Activated T-cell treated with anti-CD3 and anti-CD28 coated beads for 1 hour (primary cell): ENCODE data around the gene RESF1.

Source experiments
- DNase-seq: peaks from one replicate; pipeline ENCODE4 v3.0.0-alpha.2; 2020; ENCODE audit warnings: low read depth

RESF1 gene

DNA sequence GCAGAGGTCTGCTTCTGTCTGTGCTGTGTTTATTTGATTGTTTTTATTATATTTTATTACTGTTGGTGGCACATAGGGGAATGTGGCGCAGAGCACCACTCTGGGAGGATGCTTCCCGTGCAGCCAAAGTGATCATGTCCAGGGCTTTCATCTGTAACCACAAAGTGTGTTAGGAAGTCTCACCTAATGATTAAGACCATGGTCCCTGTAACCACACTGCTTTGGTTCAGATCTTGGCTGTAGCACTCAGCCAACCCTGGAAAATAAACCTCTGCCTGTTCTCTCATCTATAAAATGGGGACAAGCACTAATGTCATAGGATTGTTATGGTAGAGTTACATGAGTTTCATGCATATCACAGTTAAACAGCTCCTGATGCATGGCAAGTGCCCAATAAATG lies 1.9 kb downstream of the RESF1 start:
- DNase-seq, result no peak

DNA sequence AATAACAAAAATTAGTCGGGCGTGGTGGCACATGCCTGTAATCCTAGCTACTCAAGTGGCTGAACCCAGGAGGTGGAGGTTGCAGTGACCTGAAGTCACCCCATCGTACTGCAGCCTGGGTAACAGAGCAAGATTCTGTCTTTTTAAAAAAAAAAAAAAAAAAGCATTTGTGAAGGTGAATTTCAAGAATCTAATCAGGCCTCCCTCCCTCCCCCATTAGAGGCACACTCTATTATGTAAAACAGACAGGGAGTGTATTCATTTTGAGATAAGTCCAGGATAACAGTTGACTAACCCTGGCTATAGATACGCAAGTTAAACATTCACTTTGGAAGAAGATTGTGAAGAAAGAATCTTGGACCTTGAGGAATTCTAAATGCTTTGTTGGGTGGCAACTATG lies 2.9 kb downstream of the RESF1 start:
- DNase-seq, result no peak

DNA sequence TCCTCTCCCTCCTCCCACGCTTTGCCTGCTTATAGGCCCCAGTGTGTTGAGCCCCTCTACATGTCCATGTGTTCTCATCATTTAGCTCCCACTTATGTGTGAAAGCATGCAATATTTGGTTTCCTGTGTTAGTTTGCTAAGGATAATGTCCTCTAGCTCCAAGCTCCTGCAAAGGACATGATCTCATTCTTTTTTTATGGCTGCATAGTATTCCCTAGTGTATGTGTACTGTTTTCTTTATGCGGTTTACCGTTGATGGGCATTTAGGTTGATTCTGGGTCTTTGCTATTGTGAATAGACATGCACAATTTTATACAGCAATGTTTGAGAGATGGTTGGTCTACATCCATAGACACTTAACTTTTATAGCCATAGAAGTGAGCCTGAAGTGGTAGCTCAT lies 5.1 kb downstream of the RESF1 start:
- no peak for DNase-seq

DNA sequence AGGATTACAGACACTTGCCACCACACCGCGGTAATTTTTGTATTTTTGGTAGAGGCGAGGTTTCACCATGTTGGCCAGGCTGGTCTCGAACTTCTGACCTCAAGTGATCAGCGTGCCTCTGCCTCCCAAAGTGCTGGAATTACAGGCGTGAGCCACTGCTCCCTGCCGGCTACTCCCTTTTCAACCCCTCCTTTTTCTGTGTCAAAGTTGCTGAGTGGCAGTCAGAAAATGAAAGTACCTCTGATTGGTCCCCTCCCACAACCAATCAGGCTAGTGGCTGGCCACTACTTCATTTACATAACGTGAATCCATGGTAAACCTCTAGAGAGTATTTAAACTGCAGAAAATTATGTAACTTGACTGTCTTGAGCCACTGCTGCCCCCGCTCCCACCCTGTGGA lies 5.9 kb downstream of the RESF1 start:
- DNase-seq, result no peak

DNA sequence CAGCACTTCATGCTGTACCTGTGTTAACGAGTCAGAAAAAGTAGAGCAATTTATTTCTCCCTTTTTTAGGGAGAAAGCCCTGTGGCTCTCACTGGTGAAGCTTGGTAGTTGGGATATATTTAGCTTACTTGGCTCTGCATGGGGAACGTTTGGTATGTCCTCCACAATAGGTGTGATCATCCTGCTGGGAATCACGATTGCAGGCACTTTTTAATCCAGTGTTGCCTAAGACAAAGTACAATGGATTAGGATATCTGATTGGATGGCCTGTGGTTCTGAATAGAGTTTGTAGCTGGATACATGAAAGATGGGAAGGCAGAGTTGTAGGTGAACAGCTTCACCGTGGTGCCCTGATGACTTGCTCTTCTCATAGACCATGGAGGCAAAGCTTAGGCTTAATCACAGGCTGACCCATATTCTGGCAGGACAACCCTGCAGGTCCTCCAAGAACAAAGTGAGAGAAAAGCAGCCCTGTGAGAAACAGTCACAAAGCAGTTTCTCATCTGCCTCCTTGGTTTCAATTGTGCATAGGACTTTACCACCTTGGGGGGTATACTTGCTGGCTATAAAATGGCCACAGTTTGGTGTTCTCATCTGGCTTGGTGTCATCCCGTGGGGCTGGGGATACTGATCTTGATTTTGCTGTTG lies 7.5 kb downstream of the RESF1 start:
- no peak for DNase-seq

DNA sequence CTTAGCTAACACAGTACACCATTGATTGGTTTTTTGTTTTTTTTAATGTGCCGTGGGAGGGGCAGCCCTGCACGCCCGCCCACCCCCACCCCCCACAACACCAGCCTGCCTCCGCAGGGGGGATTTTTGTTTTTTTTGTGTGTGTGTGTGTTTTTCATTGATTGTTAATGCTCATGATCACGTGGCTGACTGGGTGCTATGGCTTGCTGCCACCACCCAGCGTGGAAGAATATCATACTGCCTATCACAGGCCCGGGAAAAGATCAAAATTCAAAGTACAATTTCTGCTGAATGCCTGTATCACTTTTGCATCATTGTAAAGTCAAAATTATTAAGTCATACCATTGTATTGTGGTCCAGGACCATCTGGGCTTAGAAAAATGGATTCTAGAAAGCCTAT lies 8.3 kb downstream of the RESF1 start:
- DNase-seq, result no peak

DNA sequence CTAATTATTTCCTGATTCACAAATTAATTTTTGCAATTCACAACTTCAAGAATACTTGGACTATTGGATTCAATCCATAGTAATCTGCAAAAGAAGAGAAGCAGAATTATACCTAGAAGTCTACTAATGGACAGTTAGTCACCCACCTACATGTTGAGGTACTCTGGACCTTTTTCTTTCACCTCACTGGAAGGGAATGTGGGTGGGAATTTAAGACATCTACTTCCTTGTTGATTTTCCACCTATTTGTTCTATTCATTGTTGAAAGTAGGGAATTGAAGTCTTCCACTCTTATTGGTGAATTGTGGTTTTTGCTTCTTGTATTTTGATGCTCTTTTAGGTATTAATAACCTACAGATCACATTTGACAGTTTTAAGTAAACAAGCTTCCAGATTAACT lies 11.0 kb downstream of the RESF1 start:
- DNase-seq, result no peak

DNA sequence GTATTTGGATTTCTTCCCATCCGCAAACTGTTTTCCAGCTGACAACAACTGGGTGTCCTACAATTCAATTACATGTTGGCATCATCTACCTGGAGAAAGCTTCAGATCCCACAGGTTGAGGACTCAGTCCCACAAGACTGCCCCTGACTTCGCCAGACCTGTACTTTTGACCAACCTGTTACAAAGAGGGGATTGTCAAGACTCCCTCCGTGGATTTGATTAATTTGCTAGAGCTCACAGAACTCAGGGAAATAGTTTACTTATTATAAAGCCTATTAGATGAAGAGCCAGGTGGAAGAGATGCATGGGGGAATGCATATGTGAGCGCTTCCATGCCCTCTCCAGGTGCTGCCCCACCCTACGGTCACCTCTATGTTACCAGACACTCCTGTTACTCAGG lies 14.6 kb downstream of the RESF1 start:
- DNase-seq, result no peak

DNA sequence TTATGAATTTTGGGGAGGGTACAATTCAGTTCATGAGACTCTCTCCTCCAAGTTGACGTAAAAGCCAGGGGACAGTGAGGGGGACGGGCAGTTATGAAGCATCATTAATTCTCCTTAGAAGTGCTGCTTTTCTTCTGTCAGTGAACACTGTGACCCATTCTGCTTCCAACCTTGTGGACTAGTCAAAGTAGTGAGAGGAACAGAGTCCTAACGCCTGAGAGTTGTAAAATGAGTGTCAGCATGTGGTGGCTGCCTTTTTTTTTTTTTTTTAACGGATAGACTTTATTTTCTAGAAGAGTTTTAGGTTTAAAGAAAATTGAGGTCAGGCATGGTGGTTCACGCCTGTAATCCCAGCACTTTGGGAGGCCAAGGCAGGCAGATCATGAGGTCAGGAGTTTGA lies 15.5 kb downstream of the RESF1 start:
- DNase-seq, result no peak

DNA sequence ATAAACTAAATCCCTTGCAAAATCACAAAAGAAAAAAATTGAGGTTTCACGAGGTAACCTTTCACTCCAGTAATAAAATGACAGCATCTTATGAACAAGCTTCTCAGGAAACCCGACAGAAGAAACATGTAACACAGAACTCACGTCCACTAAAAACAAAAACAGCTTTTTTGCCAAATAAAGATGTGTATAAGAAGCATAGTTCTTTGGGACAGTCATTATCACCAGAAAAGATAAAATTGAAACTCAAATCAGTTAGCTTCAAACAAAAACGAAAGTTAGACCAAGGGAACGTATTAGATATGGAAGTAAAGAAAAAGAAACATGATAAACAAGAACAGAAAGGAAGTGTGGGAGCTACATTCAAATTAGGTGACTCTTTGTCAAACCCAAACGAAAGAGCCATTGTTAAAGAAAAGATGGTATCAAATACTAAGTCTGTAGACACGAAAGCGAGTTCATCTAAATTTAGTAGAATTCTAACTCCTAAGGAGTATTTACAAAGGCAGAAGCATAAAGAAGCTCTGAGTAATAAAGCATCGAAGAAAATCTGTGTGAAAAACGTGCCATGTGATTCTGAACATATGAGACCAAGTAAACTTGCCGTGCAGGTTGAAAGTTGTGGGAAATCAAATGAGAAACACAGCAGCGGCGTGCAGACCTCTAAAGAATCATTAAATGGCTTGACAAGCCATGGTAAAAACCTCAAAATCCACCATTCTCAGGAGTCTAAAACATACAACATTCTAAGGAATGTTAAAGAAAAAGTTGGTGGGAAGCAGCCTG lies 25.8 kb downstream of the RESF1 start:
- no peak for DNase-seq

DNA sequence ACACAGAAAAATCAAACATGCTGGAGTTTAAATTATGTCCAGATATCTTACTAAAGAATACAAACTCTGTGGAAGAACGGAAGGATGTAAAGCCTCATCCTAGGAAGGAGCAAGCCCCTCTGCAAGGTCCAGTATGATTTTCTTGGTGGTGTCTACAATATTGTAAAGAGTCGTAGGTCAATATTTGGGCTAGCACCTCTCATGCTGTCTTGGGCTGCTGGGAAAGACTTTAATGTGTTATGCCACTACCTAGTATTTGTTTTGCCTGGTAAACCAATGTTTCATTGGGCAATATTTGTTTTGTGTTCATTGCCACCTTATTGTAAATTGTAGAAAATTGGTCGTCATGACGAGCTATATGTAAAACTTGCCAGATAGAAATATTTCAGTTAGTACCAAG lies 26.6 kb downstream of the RESF1 start:
- no peak for DNase-seq

DNA sequence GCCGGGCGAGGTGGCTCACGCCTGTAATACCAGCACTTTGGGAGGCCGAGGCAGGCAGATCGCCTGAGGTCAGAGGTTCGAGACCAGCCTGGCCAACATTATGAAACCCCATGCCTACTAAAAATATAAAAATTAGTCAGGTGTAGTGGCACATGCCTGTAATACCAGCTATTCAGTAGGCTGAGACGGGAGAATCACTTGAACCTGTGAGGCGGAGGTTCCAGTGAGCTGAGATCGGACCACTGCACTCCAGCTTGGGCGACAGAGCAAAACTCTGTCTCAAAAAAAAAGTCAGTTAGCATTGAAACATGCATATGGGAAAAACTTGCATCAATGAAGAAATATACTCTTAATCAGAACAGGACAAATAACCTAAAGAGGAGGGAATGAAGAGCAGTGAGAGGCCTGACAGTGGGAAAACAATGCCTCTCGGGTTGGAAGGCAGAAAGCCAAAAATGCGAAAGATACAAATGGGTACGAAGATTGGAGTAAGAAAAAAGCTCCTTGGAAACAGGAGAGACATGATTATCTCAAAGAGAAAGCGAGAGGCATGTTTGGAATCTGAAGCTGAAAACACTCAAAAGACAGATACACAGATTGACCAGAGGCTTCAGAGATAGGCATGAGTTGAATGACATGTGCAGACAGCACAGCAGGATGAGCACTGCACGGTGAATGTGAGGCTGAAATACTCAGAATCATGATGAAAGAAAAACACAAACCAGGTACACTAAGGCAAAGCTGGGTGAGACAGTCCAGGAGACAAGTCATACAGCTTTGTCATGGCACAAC lies 30.6 kb downstream of the RESF1 start:
- no peak for DNase-seq

DNA sequence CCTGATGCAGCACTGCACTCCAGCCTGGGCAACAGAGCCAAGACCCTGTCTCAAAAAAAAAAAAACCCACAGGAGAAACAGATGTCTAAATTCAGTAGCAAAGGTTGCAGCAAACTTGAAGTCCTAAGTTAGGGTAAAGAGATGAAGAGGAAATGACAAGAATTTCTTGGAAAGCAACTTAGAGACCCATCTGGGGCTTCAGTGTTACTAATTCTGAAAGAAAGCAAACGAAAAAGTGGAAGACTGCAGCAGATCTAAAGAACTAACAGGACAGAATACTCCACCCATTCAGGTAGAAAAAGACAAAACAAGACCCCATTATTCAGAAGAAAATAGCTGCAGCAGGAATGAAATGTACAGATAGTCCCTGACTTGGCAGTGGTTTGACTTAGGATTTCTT lies 31.9 kb downstream of the RESF1 start:
- no peak for DNase-seq

DNA sequence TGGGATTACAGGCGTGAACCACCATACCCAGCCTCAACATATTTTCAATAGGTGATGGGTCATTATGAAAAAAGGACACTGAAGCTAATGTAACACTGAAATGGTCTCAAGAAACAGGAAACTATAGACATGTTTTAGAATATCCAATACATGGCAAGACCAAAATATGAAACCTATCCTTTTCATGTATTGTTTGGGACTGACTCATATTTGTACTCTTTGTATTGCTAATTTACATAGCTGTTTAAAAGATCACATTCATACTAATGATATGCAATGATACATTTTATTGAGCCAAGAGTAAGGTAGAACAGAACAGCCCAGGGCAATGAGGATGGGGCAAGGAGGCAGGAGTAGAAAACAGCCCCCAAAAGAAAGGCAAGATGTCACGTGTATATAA lies 32.6 kb downstream of the RESF1 start:
- DNase-seq, result no peak

DNA sequence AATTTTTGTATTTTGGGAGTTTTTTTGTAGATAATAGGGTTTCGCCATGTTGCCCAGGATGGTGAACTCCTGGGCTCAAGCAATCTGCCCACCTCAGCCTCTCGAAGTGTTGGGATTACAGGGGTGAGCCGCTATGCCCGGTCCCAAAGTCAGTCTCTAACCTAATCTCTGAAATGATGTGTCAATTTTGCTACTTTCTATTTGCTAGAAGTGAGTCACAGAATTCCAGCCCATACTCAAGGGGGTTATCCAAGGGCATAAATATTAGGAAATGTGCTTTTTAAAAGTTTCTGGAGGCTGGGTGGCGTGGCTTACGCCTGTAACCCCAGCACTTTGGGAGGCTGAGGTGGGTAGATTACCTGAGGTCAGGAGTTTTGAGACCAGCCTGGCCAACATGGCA lies 40.5 kb downstream of the RESF1 start:
- no peak for DNase-seq

DNA sequence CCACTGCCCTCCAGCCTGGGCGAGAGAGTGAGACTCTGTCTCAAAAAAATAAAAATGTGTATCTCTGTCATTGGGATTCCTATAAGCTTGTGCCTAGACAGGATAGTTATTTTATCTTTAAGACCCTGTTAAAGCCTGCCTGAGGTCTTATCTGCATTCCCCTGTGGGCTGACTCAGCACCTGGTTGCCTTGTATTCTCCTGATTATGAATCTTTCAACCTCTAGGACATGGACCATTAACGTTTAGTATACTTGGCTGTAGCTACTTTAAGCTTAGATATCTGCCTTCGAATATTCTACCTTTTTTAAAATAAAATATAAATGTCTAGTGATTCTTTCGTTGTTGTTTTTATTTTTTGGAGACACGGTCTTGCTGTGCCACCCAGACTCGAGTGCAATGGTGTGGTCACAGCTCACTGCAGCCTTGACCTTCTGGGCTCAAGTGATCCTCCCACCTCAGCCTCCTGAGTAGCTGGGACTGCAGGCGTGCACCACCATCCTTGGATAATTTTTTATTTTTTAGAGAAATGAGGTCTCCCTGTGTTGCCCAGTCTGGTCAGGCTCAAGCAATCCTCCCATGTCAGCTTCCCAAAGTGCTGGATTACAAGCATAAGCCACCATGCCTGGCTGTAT lies 41.3 kb downstream of the RESF1 start:
- no peak for DNase-seq

DNA sequence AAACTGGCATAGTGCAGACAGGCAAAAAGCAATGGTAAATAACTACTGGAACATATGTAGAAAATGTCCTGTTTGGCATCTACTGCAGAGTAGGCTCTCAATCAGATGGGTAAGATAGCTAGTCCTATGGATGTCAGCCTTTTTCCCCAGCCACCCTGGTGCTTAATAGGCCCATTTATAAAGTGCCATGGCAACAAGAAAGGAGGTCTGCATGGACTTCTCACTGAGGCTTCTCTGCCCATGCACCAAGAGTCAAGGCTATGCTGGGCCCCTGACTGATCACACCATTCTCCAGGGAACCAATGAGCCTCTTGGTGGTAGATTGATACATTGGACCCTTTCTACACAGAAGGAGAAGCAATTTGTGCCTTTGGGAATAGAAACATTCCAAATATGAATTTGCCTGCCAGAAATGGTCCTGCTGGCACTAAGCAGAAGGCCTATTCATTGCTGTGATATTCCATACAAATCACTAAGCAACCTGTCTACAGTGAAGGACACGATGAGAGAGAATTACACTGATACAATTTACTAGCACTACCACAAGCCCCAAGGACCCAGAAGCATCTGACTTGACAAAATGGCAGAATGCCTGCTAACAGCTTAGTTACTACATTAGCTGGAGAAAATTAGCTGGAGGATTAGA lies 43.8 kb downstream of the RESF1 start:
- DNase-seq, result no peak

DNA sequence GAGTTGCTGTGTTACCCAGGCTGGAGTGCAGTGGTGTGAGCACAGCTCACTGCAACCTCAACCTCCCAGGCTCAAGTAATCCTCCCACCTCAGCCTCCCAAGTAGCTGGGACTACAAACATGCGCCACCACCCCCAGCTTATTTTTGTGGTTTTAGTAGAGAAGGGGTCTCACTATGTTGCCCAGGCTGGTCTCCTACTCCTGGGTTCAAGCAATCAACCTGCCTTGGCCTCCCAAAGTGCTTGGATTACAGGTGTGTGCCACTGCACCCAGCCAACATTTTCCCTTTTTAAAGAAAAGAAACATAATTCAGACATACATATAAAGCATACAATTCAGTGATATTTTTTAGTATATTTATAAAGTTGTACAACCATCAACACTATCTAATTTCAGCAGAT lies 44.4 kb downstream of the RESF1 start:
- DNase-seq, result no peak

DNA sequence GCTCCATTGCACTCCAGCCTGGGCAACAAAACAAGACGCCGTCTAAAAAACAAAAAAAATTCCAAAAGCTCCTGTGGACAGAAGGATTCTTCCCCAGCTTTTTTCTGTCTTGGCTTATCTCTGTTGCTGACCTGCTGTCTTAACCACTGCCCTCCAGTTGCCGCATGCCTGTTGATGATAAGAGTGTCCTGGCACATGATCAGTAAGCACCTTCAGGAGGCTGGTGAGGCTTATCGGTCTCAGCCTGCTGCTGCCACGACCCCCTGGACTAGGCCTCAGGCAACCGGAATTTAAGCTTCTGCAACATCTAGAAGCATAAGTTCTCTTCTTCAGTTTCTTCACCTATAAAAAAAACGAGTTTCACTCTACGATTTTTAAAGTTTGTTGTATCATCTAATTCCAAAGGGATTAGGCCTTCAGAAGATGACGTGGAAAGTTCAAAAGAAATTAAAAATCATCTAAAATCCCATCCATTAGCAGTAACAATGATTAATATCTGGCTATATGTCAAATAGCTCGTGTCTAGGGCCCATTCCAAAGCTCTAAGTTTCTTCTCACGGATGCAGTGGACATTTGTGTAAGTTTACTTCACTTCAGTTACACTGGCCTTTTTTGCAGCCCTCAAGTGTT lies 46.4 kb downstream of the RESF1 start:
- DNase-seq, result no peak
